Measurements from ENCODE around the gene HLA-DOB. TPM values are rescaled to one million over a fixed set of nuclear protein-coding genes. Genes with fewer than 3 reads are reported as not detected.

HLA-DOB gene
- total and polyA plus RNA-seq, 2 of the 13 experiments (the other 11 are each of a cell fraction or from before 2014, with no cell fraction given) = not detected

GRCh38 chr6:32852018-32852843 lies 35.4 kb upstream of the HLA-DOB start (continued):
- TF ChIP-seq CHCHD3 (CRISPR knock-in tag; IDR thresholded peaks at IDR 0.05) = no peak
- TF ChIP-seq ZNF264 (CRISPR knock-in tag; IDR thresholded peaks at IDR 0.05) = no peak
- TF ChIP-seq PLRG1 (conservative IDR thresholded peaks at IDR 0.05) = no peak
- no peak for TF ChIP-seq BCLAF1 (IDR thresholded peaks at IDR 0.05)
- no peak for TF ChIP-seq ZNF33A (CRISPR knock-in tag; IDR thresholded peaks at IDR 0.05; ENCODE audit: borderline replicate concordance)
- TF ChIP-seq JUND (CRISPR knock-in tag; IDR thresholded peaks at IDR 0.05) = no peak
- no peak for TF ChIP-seq IRF1 (CRISPR knock-in tag; IDR thresholded peaks at IDR 0.05; ENCODE audit: low read depth)
- no peak for TF ChIP-seq SNAPC5 (CRISPR knock-in tag; IDR thresholded peaks at IDR 0.05; ENCODE audit: borderline replicate concordance)
- TF ChIP-seq ZNF7 (CRISPR knock-in tag; IDR thresholded peaks at IDR 0.05) = no peak
- 0 out of 2 replicates have a peak, but pooled peaks have one; percentile 1 for TF ChIP-seq SP2 (CRISPR knock-in tag; IDR thresholded peaks at IDR 0.05)
- no peak for TF ChIP-seq MTA1 (CRISPR knock-in tag; IDR thresholded peaks at IDR 0.05; ENCODE audit: borderline replicate concordance)
- TF ChIP-seq KDM2A (CRISPR knock-in tag; IDR thresholded peaks at IDR 0.05; ENCODE audit: borderline replicate concordance, low read depth) = no peak
- TF ChIP-seq DRAP1 (CRISPR knock-in tag; IDR thresholded peaks at IDR 0.05) = no peak
- no peak for TF ChIP-seq HOXA3 (CRISPR knock-in tag; IDR thresholded peaks at IDR 0.05)
- TF ChIP-seq TBL1XR1 (IDR thresholded peaks at IDR 0.05; ENCODE audit: borderline replicate concordance, low read length, partially characterized antibody) = no peak
- no peak for TF ChIP-seq ESRRA (CRISPR knock-in tag; IDR thresholded peaks at IDR 0.05; ENCODE audit: low read depth)
- no peak for TF ChIP-seq PRPF4 (IDR thresholded peaks at IDR 0.05; ENCODE audit: low read depth, low read length, poor library complexity, severe bottlenecking)
- TF ChIP-seq ZNF512B (CRISPR knock-in tag; IDR thresholded peaks at IDR 0.05; ENCODE audit: borderline replicate concordance) = no peak
- TF ChIP-seq JARID2 (CRISPR knock-in tag; IDR thresholded peaks at IDR 0.05; ENCODE audit: insufficient replicate concordance) = no peak
- no peak for TF ChIP-seq AKAP8 (CRISPR knock-in tag; IDR thresholded peaks at IDR 0.05)
- no peak for TF ChIP-seq HNF1B (CRISPR knock-in tag; IDR thresholded peaks at IDR 0.05)

Data from HepG2 (cell line).